Mammary epithelial cell (primary cell): ENCODE measurements around the gene ATP1B1.

Experiments used
- EZH2 ChIP-seq: IDR thresholded peaks from 2 replicates; pipeline ENCODE4 v1.6.1; 2012; ENCODE audit warnings: low read length, inconsistent platforms, borderline replicate concordance
- TF ChIP-seq, protein P1 (sequence below), 2 donors: IDR thresholded peaks in 1 of 2; conservative IDR thresholded peaks in 1 of 2; 2 replicates each; pipeline ENCODE4 v1.5.1; 2011 to 2012; ENCODE audit warnings: inconsistent platforms in 2 of 2, low read length in 2 of 2, mild to moderate bottlenecking in 2 of 2, control low read depth in 1 of 2, low read depth in 1 of 2; ENCODE audit not compliant: insufficient read depth in 1 of 2; ENCODE audit errors: extremely low read depth in 1 of 2

DNA sequence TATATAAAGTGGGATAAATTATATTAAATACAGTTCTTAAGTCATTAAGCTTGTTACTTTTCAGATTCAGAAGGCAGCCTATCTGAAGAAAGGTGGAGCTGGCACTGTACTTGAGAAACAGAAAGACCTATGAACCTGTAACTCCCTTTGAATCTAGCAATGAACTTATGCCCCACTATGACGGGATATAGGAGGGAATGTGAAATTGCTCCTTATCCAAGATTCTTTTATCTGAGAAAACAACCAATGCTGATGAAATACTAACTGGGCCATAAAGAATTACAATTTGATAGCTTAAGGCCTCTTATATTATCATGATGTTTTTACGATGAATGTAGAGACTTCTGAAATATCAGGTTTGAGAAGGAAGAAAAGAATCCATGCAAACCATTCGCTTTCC is 50.1 kb downstream of the ATP1B1 start:
- TF ChIP-seq, protein P1, sequence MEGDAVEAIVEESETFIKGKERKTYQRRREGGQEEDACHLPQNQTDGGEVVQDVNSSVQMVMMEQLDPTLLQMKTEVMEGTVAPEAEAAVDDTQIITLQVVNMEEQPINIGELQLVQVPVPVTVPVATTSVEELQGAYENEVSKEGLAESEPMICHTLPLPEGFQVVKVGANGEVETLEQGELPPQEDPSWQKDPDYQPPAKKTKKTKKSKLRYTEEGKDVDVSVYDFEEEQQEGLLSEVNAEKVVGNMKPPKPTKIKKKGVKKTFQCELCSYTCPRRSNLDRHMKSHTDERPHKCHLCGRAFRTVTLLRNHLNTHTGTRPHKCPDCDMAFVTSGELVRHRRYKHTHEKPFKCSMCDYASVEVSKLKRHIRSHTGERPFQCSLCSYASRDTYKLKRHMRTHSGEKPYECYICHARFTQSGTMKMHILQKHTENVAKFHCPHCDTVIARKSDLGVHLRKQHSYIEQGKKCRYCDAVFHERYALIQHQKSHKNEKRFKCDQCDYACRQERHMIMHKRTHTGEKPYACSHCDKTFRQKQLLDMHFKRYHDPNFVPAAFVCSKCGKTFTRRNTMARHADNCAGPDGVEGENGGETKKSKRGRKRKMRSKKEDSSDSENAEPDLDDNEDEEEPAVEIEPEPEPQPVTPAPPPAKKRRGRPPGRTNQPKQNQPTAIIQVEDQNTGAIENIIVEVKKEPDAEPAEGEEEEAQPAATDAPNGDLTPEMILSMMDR (conservative IDR thresholded peaks at IDR 0.05 in 1 of 2, IDR thresholded peaks at IDR 0.05 in 1 of 2; ENCODE audit: extremely low read depth in 1 of 2, insufficient read depth in 1 of 2, low read depth in 1 of 2, low read length in 2 of 2): no peak
- no peak for TF ChIP-seq EZH2
